ENCODE data around the gene CEBPZOS. TPM values are rescaled to one million over a fixed set of nuclear protein-coding genes. Genes with fewer than 3 reads are reported as not detected.

Gene CEBPZOS
- total RNA-seq, 1 experiment from 2014 or later: 46.5 TPM

DNA sequence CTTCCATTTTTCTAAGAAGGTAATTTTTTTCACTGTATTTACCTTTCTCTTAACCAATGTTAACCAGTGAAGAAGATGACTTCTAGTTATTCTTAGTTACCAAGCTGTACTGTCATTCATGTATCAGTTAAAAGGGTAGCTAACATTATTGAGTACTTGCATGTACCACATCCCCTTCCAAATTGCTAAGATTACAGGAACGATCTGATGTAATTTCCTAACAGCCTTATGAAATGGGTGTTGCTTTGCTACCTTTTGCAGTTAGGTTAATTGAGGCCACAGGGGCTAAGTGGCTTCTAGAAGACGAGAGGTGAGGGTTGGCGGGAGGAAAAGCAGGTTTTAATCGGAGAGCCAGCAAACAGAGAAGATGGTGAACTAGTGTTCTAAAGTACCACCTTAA lies 6.0 kb upstream of the CEBPZOS start:
- intact Hi-C loops (cut with micrococcal nuclease; ENCODE audit: unreplicated experiment): no loop called here
- no peaks in the 10 kb centered on the region for H3K36me3 ChIP-seq (ENCODE audit: low read depth)
- H3K27ac ChIP-seq: peak overlapping the region; percentile 65
- H3F3A ChIP-seq (ENCODE audit: insufficient read depth, low read depth): peaks cover 14% of the 10 kb centered on the region
- TF ChIP-seq, protein P1, sequence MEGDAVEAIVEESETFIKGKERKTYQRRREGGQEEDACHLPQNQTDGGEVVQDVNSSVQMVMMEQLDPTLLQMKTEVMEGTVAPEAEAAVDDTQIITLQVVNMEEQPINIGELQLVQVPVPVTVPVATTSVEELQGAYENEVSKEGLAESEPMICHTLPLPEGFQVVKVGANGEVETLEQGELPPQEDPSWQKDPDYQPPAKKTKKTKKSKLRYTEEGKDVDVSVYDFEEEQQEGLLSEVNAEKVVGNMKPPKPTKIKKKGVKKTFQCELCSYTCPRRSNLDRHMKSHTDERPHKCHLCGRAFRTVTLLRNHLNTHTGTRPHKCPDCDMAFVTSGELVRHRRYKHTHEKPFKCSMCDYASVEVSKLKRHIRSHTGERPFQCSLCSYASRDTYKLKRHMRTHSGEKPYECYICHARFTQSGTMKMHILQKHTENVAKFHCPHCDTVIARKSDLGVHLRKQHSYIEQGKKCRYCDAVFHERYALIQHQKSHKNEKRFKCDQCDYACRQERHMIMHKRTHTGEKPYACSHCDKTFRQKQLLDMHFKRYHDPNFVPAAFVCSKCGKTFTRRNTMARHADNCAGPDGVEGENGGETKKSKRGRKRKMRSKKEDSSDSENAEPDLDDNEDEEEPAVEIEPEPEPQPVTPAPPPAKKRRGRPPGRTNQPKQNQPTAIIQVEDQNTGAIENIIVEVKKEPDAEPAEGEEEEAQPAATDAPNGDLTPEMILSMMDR (conservative IDR thresholded peaks at IDR 0.05): no peak
- TF ChIP-seq EZH2 (IDR thresholded peaks at IDR 0.05; ENCODE audit: low read depth): no peak
- peak overlapping the region; percentile 29 for H3K4me2 ChIP-seq
- peak overlapping the region; percentile 10; the same call in 1 of the 2 replicates for H2AFZ ChIP-seq
- ChIA-PET POLR2A (ENCODE audit: unreplicated experiment) (interaction anchor here (0.6 kb wide), 1 partner anchor 222 kb away, joined by 4 read pairs; no protein-coding TSS in a partner anchor), CTCF (no interaction called here)
- H3K4me3 ChIP-seq: no peak overlapping the region
- H3K79me2 ChIP-seq (ENCODE audit: low read depth): no peaks in the 10 kb centered on the region
- H3K27me3 ChIP-seq (ENCODE audit: insufficient read depth, low read depth): no peaks in the 10 kb centered on the region
- H3K4me1 ChIP-seq (replicated peaks; ENCODE audit: insufficient read depth): peaks cover 19% of the 10 kb centered on the region
- H3K9me3 ChIP-seq (ENCODE audit: insufficient read depth, low read depth): no peaks in the 10 kb centered on the region; the same call in 1 of the 2 replicates
- DNase-seq: no peak
- BruUV-seq (replicated peaks): no TSS peak
- H3K9me2 ChIP-seq (ENCODE audit: insufficient read depth): no peaks in the 10 kb centered on the region
- H4K20me1 ChIP-seq (ENCODE audit: insufficient read depth): no peaks in the 10 kb centered on the region

GRCh38 chr2:37191253-37191652 lies 5.0 kb upstream of the CEBPZOS start:
- Histone ChIP-seq H3K4me2 (no peak overlapping the region), H3K79me2 (ENCODE audit: low read depth) (no peaks in the 10 kb centered on the region), H3K9me3 (ENCODE audit: insufficient read depth, low read depth) (no peaks in the 10 kb centered on the region; the same call in 1 of the 2 replicates), H3K27me3 (ENCODE audit: insufficient read depth, low read depth) (no peaks in the 10 kb centered on the region), H3K27ac (no peak overlapping the region), H3F3A (ENCODE audit: insufficient read depth, low read depth) (peaks cover 14% of the 10 kb centered on the region), H4K20me1 (ENCODE audit: insufficient read depth) (no peaks in the 10 kb centered on the region), H3K4me1 (replicated peaks; ENCODE audit: insufficient read depth) (peaks cover 19% of the 10 kb centered on the region), H2AFZ (no peak overlapping the region), H3K9me2 (ENCODE audit: insufficient read depth) (no peaks in the 10 kb centered on the region), H3K4me3 (no peak overlapping the region), H3K36me3 (ENCODE audit: low read depth) (no peaks in the 10 kb centered on the region)
- DNase-seq: no peak
- intact Hi-C loops (cut with micrococcal nuclease; ENCODE audit: unreplicated experiment): no loop called here
- TF ChIP-seq, protein P1 (conservative IDR thresholded peaks at IDR 0.05): no peak
- no peak for TF ChIP-seq EZH2 (IDR thresholded peaks at IDR 0.05; ENCODE audit: low read depth)
- ChIA-PET CTCF (no interaction called here), POLR2A (ENCODE audit: unreplicated experiment) (no interaction called here)
- no TSS peak for BruUV-seq (replicated peaks)

DNA sequence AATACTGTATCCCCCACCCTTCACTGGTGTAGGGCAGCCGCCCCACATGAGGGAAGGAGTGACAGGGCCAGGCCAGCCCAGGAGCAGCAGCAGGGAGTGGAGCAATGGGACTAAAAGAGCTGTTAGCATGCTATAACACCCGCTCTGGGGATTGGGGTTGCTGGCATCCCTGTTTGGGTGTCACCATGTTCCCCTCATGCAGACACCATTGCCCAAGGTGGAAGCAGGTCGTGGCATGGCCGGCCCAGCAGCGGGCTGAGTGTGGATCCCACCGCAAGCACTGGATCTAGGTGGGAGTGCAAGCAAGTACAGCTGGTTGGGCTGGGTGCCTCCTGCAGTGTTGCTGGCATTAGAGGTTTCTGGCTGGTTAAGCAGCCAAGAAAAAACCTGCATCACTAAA lies 4.5 kb upstream of the CEBPZOS start:
- CTCF ChIA-PET: no interaction called here
- H4K20me1 ChIP-seq (ENCODE audit: insufficient read depth): no peaks in the 10 kb centered on the region
- H3K27me3 ChIP-seq (ENCODE audit: insufficient read depth, low read depth): no peaks in the 10 kb centered on the region
- no peaks in the 10 kb centered on the region for H3K9me2 ChIP-seq (ENCODE audit: insufficient read depth)
- DNase-seq: no peak
- peaks cover 2% of the 10 kb centered on the region for H3K79me2 ChIP-seq (ENCODE audit: low read depth)
- peaks cover 19% of the 10 kb centered on the region for H3K4me1 ChIP-seq (replicated peaks; ENCODE audit: insufficient read depth)
- H2AFZ ChIP-seq: no peak overlapping the region
- peaks cover 14% of the 10 kb centered on the region for H3F3A ChIP-seq (ENCODE audit: insufficient read depth, low read depth)
- H3K27ac ChIP-seq: no peak overlapping the region
- no peaks in the 10 kb centered on the region; the same call in 1 of the 2 replicates for H3K9me3 ChIP-seq (ENCODE audit: insufficient read depth, low read depth)
- no peak overlapping the region for H3K4me2 ChIP-seq
- TF ChIP-seq, protein P1 (conservative IDR thresholded peaks at IDR 0.05): no peak
- no peak for TF ChIP-seq EZH2 (IDR thresholded peaks at IDR 0.05; ENCODE audit: low read depth)
- no peaks in the 10 kb centered on the region for H3K36me3 ChIP-seq (ENCODE audit: low read depth)
- intact Hi-C loops (cut with micrococcal nuclease; ENCODE audit: unreplicated experiment): no loop called here
- BruUV-seq (replicated peaks): no TSS peak
- POLR2A ChIA-PET (ENCODE audit: unreplicated experiment): no interaction called here
- no peak overlapping the region for H3K4me3 ChIP-seq

All from PC-9 (cell line).